PC-9 (cell line): ENCODE measurements around the gene USP36. TPM values are rescaled to one million over a fixed set of nuclear protein-coding genes. Genes with fewer than 3 reads are reported as not detected.

ENCODE experiments used
- BruUV-seq: library from RNA; stranded (reverse); fragments of 400-500 nt; replicated peaks from 2 replicates; lab custom pipeline; 2021; lab: Mats Ljungman, UMichigan
- CTCF ChIA-PET: fragments of 300-600 bp; sonication (Branson Sonifier 250); formaldehyde crosslinking; loops from one replicate; lab custom pipeline; 2022; ENCODE audit warnings: antibody characterized with exemption; lab: Charles Lee
- POLR2A ChIA-PET: fragments of 300-600 bp; sonication (Branson Sonifier 250); formaldehyde crosslinking; loops from one replicate; lab custom pipeline; 2022; ENCODE audit warnings: antibody characterized with exemption; ENCODE audit not compliant: unreplicated experiment; lab: Charles Lee
- DNase-seq, 2 experiments: peaks; one replicate each; pipeline versions ENCODE4 v3.0.0 to v3.0.0-alpha.2; 2015 to 2022; ENCODE audit warnings: mixed read lengths in 1 of 2
- H2AFZ ChIP-seq: fragments of 200-600 bp; sonication (generic); 2 replicates; pipeline ENCODE4 v1.8.1; 2017; ENCODE audit warnings: antibody characterized with exemption
- H3F3A ChIP-seq: fragments of 200-600 bp; sonication (generic); 2 replicates; pipeline ENCODE4 v1.8.1; 2017; ENCODE audit warnings: antibody characterized with exemption, mild to moderate bottlenecking, low read depth; ENCODE audit not compliant: insufficient read depth
- H3K27ac ChIP-seq: fragments of 200-600 bp; sonication (generic); 2 replicates; pipeline ENCODE4 v1.6.1; 2016; ENCODE audit warnings: mixed run types
- H3K27me3 ChIP-seq: fragments of 200-600 bp; sonication (generic); 2 replicates; pipeline ENCODE4 v1.6.1; 2016; ENCODE audit warnings: low read depth, mixed run types; ENCODE audit not compliant: insufficient read depth
- H3K36me3 ChIP-seq: fragments of 200-600 bp; sonication (generic); 2 replicates; pipeline ENCODE4 v1.6.1; 2016; ENCODE audit warnings: low read depth, mixed run types
- H3K4me1 ChIP-seq: fragments of 200-600 bp; sonication (generic); replicated peaks from 2 replicates; pipeline ENCODE4 v1.6.1; 2016; ENCODE audit warnings: mixed run types; ENCODE audit not compliant: insufficient read depth
- H3K4me2 ChIP-seq: fragments of 200-600 bp; sonication (generic); 2 replicates; pipeline ENCODE4 v1.6.1; 2017; ENCODE audit warnings: mixed run types
- H3K4me3 ChIP-seq: fragments of 200-600 bp; sonication (generic); 2 replicates; pipeline ENCODE4 v1.6.1; 2016; ENCODE audit warnings: mixed run types
- H3K79me2 ChIP-seq: fragments of 200-600 bp; sonication (generic); 2 replicates; pipeline ENCODE4 v1.6.1; 2017; ENCODE audit warnings: low read depth, mixed run types
- H3K9me2 ChIP-seq: fragments of 200-600 bp; sonication (generic); 2 replicates; pipeline ENCODE4 v1.8.1; 2017; ENCODE audit warnings: mild to moderate bottlenecking; ENCODE audit not compliant: insufficient read depth
- H3K9me3 ChIP-seq: fragments of 200-600 bp; sonication (generic); 2 replicates; pipeline ENCODE4 v1.8.1; 2016; ENCODE audit warnings: low read depth; ENCODE audit not compliant: insufficient read depth
- H4K20me1 ChIP-seq: fragments of 200-600 bp; sonication (generic); 2 replicates; pipeline ENCODE4 v1.8.1; 2017; ENCODE audit not compliant: insufficient read depth
- CTCF ChIP-seq: fragments of 200-600 bp; sonication (generic); conservative IDR thresholded peaks from 2 replicates; pipeline ENCODE4 v1.6.1; 2017; ENCODE audit warnings: mixed run types, antibody characterized with exemption, mild to moderate bottlenecking, moderate library complexity
- EZH2 ChIP-seq: fragments of 200-600 bp; sonication (generic); IDR thresholded peaks from 2 replicates; pipeline ENCODE4 v1.8.0; 2017; ENCODE audit warnings: antibody characterized with exemption, low read depth
- intact Hi-C: fragments of 100-400 bp; cut with micrococcal nuclease; formaldehyde crosslinking; loops from one replicate; pipeline ENCODE4 v1.10.0; 2022; ENCODE audit not compliant: unreplicated experiment
- total RNA-seq: library from RNA; stranded (reverse); gene quantifications from 2 replicates; pipeline ENCODE4 v1.2.3, GENCODE V29; 2021

The USP36 gene
- total RNA-seq, 1 experiment from 2014 or later: 46.2 TPM

- H4K20me1 ChIP-seq: no peaks in the 10 kb centered on the region
- peaks cover 12% of the 10 kb centered on the region for H3K79me2 ChIP-seq
- no TSS peak for BruUV-seq
- ChIA-PET CTCF (interaction anchor here (0.5 to 1.0 kb wide), 3 partner anchors 12 to 138 kb away, joined by 3 to 4 read pairs (median 3); no protein-coding TSS in a partner anchor), POLR2A (interaction anchor here (0.5 kb wide), 1 partner anchor 9 kb away, joined by 6 read pairs; no protein-coding TSS in a partner anchor)
- H3K27ac ChIP-seq: peak overlapping the region; percentile 93; the same call in 1 of the 2 replicates
- H3K27me3 ChIP-seq: no peaks in the 10 kb centered on the region
- no peak overlapping the region for H2AFZ ChIP-seq
- no peak for TF ChIP-seq CTCF
- no peak for TF ChIP-seq EZH2
- intact Hi-C loops: loop anchor here (5.0 kb wide), 1 partner anchor 47 kb away; no protein-coding TSS in a partner anchor
- DNase-seq: no peak
- peak overlapping the region; percentile 73 for H3K4me2 ChIP-seq
- no peaks in the 10 kb centered on the region for H3K36me3 ChIP-seq
- H3K9me2 ChIP-seq: no peaks in the 10 kb centered on the region
- no peaks in the 10 kb centered on the region for H3K9me3 ChIP-seq
- no peak overlapping the region for H3K4me3 ChIP-seq
- H3K4me1 ChIP-seq: peaks cover 48% of the 10 kb centered on the region
- peaks cover 23% of the 10 kb centered on the region; the same call in 1 of the 2 replicates for H3F3A ChIP-seq
These were observed 44.5 kb upstream of the USP36 start for GRCh38 chr17:78884876-78885667.

DNA sequence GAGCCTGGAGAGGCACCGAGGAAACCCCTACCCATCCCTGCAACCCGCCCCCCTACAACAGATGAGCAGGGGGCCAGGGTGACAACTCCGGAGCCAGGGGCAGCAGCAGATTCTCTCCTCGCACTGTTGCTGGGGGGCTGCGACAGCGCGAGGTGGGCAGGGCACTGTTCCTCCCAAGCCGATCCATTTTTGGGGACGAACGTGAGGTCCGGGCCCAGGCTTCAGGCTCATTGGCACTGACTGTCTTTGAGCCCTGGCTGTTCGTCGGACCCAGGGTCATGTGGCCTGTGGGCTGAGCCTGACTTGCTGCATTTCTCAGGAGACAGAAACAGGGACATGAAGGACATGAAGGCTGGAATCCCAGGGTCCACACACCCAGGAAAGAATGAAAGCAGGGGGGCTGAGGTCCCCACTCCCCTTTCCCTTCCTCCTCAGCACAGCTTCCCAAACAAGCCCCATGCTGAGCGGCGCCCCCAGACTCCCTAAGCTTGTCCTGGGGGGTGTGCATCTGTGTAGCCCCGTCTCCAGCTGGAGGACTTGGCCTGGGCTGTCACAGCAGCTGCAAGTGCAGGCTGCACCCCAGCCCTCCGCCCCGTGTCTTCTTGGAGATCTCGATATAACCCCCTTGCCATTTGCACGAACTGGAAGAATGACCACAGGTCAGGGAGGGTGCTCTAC lies 43.7 kb upstream of the USP36 start:
- H3K9me2 ChIP-seq: no peaks in the 10 kb centered on the region
- no peak for TF ChIP-seq EZH2
- no peak for TF ChIP-seq CTCF
- intact Hi-C loops: loop anchor here (5.0 kb wide), 1 partner anchor 48 kb away; no protein-coding TSS in a partner anchor
- H2AFZ ChIP-seq: no peak overlapping the region
- H4K20me1 ChIP-seq: no peaks in the 10 kb centered on the region
- H3K36me3 ChIP-seq: no peaks in the 10 kb centered on the region
- H3K79me2 ChIP-seq: peaks cover 12% of the 10 kb centered on the region
- peaks cover 23% of the 10 kb centered on the region; the same call in 1 of the 2 replicates for H3F3A ChIP-seq
- no peak for DNase-seq
- H3K27ac ChIP-seq: peak overlapping the region; percentile 93
- no peaks in the 10 kb centered on the region for H3K27me3 ChIP-seq
- peak overlapping the region; percentile 73 for H3K4me2 ChIP-seq
- peaks cover 48% of the 10 kb centered on the region for H3K4me1 ChIP-seq
- H3K9me3 ChIP-seq: no peaks in the 10 kb centered on the region
- ChIA-PET POLR2A (interaction anchor here (0.6 to 1.0 kb wide), 3 partner anchors 15 to 507 kb away, joined by 3 to 4 read pairs (median 3); no protein-coding TSS in a partner anchor), CTCF (interaction anchor here (0.5 to 1.0 kb wide), 3 partner anchors 18 to 138 kb away, joined by 3 to 4 read pairs (median 3); no protein-coding TSS in a partner anchor)
- BruUV-seq: TSS peak; percentile 82
- peak overlapping the region; percentile 39; the same call in 1 of the 2 replicates for H3K4me3 ChIP-seq
